ENCODE results near the gene CTIF. TPM values are rescaled to one million over a fixed set of nuclear protein-coding genes. Genes with fewer than 3 reads are reported as not detected.

CTIF gene
- total RNA-seq, 1 experiment from 2014 or later: 3.5 TPM

- no peak for DNase-seq (ENCODE audit: low read depth)
These were observed 5.3 kb upstream of the CTIF start for GRCh38 chr18:48533340-48534070.

DNA sequence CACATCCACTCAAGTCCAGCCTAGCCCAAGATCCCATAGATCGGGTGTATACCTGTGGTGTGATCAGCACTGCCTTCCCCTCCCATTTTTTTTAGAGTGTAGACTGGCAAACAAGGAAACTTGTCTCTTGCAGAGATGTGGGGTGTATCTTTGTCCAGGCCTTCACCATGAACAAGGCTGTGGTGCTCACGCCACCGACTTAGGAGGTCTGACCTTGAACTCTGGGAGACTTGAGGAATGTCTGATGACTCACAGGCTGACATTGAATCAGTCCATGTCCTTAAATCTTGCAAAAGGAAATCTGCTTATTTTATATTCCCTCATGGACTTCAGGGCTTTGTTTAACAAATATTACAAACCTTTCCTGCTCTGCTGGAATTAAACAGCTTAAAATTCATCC lies 4.5 kb upstream of the CTIF start:
- peak; percentile 67 for DNase-seq (ENCODE audit: low read depth)

DNA sequence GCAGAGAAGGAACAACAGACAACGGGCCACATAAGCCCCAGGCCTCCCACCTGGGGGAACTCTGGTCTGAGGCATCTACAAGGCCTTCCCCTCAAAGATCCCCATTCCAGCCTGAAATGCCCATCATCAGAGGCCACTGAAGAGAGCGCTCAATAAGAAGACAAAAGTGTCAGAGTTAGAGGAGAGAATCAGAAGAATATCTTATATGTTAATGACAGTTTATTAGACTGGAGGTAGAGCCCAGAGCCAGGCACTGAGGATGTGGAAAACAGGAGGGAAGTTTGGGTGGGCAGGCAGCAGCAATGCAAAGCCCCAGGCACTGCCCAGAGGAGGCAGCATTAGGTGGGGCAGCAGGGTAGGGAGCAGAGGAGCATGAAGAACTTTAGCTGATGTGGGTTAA lies 2.9 kb upstream of the CTIF start:
- DNase-seq (ENCODE audit: low read depth): no peak

DNA sequence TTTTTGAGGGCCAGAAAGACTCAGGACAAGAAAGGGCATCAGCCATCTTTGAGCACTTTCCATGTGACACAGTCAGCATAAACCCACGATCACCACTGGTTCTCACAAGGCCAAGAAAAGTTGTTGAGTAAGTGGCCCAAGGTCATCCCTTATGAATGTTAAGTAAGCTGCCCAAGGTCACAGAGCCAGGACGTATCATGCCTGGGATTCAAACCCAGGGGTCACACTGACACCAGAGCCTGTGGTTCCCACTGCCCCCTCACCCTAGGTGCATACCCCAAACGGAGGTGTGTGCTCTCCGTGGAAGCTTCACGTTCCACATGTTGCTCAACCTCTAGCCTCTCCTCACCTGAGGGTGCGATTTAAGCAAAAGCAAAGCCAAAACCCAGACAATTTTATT lies 2.3 kb upstream of the CTIF start:
- DNase-seq (ENCODE audit: low read depth): no peak

- peak; percentile 40 for DNase-seq (ENCODE audit: low read depth)
These were observed 797 bp downstream of the CTIF start for GRCh38 chr18:48539406-48540250.

DNA sequence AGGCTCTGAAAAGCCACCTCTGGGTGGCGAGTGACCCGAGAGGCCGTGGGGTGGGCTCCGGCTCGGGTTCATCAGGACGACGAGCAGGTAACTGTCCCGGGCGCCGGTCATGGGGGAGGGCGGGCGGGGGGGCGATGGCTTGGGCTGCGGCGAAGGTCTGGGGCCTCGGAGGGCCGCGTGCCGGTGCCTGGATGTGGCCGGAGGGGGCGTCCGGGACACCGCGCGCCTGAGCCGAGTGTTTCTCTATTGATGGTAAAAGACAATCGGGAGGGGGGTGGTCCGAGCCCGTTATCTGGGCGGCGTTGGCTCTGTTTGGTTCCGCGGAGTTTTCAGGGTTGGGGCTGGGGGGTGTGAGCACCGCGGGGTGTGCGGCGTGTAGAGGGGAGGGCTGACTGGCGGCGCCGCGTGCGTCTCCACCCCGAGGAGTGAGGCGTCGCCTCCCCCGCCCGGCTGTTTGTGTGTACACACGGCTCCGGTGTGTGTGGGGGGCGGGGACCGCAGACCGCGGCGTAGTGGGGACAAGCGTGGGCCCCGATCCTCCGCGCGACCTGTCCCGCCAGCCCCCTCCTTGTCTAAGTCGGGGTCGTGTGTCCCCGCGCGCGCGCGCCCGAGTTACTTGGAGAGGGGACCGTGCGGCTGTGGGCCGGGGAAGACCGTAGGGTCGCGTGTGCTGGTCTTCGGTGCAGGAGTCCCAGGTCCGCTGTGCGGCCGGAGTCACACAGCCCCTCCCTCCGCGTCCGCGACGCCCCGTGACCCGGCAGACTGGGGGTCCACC lies 1.6 kb downstream of the CTIF start:
- peak; percentile 57 for DNase-seq (ENCODE audit: low read depth)

GRCh38 chr18:48541026-48541746 lies 2.4 kb downstream of the CTIF start:
- DNase-seq (ENCODE audit: low read depth): peak; percentile 80

GRCh38 chr18:48541747-48542400 lies 3.0 kb downstream of the CTIF start:
- no peak for DNase-seq (ENCODE audit: low read depth)

- DNase-seq (ENCODE audit: low read depth): no peak
These were observed 3.8 kb downstream of the CTIF start for GRCh38 chr18:48542513-48543181.

DNA sequence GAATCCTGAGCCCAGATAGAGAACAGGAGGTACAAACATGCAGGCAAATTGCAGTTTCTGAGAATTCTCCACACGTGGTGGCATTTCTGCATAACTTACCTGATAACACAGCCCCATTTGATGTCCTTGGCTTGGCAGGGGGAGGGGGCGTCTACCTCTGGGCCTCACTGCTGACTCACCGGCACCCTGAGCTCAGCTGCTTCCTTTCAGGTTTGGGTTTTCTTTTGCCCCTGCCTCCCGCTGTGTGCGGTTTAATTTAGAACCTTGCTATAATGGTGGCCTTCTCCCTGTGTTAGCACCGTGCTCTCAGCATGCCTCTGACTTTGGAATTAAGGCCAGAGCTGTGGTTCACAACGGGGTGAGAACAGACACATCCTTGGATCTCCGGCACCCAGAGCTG lies 4.4 kb downstream of the CTIF start:
- DNase-seq (ENCODE audit: low read depth): no peak

DNA sequence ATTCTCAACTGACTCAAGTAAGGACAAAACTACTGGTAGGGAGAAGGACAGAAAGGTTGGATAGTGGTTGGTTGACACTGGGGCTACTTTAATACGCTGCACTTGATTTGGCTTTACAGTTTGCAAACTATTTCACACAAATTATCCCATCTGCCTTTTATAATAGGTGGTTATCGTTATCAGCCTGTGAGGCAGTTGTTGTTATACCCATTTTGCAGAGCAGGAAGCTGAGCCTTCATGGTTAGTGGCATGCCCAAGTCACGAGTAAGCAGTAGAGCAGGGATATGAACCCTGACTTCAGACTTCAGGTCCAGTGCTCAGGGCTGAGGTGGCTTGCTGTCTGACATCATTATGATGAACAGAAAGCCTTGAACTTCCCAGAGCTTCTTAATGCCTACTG lies 5.3 kb downstream of the CTIF start:
- no peak for DNase-seq (ENCODE audit: low read depth)

- DNase-seq (ENCODE audit: low read depth): no peak
These were observed 6.0 kb downstream of the CTIF start for GRCh38 chr18:48544661-48545415.

- no peak for DNase-seq (ENCODE audit: low read depth)
These were observed 7.0 kb downstream of the CTIF start for GRCh38 chr18:48545757-48546321.

DNA sequence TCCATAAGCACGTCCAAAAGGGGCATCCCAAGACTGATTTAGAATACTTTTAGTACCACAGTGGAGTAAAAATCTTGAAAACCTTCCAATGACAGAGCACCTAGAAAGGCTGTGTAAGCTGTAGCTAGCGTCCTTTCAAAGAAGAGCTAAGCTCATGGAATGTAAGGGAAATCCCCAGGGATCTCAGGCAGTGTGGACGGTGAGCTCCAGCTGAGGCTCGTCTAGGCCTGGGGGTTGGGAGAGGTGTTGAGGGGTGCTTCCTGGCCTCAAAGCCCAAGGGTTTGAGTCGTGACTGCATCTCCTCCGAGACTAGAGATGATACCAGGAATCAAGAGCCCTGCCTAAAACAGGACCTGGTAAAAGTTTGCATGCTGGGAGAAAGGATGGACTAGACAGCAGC lies 7.6 kb downstream of the CTIF start:
- DNase-seq (ENCODE audit: low read depth): no peak

DNA sequence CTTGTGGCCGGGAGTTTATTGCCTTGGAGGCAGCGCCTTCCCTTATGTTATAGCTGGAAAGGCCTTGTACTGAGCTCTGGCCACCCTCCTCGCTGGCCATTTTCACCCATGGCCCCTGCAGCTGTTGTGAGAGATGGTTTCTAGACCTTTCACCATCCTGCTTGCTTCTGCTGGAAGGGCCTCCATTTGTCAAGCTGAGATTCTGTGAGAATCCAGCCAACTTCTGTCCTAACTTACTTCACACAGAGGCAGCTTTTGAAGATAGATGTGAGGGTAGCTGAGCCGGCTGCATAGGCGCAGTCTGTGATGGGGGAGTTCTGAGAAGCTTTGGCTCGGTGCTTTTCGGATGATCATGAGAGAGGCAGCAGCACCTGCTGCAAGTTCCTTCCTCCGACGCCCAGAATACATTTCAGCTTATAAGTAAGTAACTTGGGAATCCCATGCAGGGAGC lies 8.7 kb downstream of the CTIF start:
- no peak for DNase-seq (ENCODE audit: low read depth)

GRCh38 chr18:48548011-48548771 lies 9.4 kb downstream of the CTIF start:
- peak; percentile 89 for DNase-seq (ENCODE audit: low read depth)

- no peak for DNase-seq (ENCODE audit: low read depth)
These were observed 10.1 kb downstream of the CTIF start for GRCh38 chr18:48548921-48549320.

- no peak for DNase-seq (ENCODE audit: low read depth)
These were observed 11.4 kb downstream of the CTIF start for GRCh38 chr18:48550101-48550729.
